Skin epidermis (tissue), 12 donors: ENCODE data around the gene IL1R2.
"Not testable (repeated sequence)": the region's sequence is repeated elsewhere in the genome, so short reads cannot be mapped to it uniquely, and the experiment has no call there.

Experiments used
- H3K27ac ChIP-seq, 21 experiments: fragments of 200-600 bp; sonication (generic) in 11 of 21; one replicate each; pipeline ENCODE4 v1.5.0; 2020; ENCODE audit warnings: mild to moderate bottlenecking in 3 of 21, inconsistent platforms in 2 of 21, moderate library complexity in 2 of 21
- H3K4me3 ChIP-seq, 7 experiments: fragments of 200-600 bp; sonication (generic) in 2 of 7; one replicate each; pipeline ENCODE4 v1.5.0; 2020; ENCODE audit warnings: inconsistent platforms in 2 of 7, mild to moderate bottlenecking in 2 of 7, moderate library complexity in 1 of 7

Gene IL1R2

GRCh38 chr2:102064679-102065674 lies 73.2 kb downstream of the IL1R2 start:
- peak overlapping the region in 20 of 21 experiments; percentile 12 to 97 (median 86) for H3K27ac ChIP-seq
- no peak overlapping the region for H3K4me3 ChIP-seq

GRCh38 chr2:102065675-102066252 lies 74.0 kb downstream of the IL1R2 start:
- Histone ChIP-seq H3K4me3 (no peak overlapping the region), H3K27ac (peak overlapping the region in 18 of 21 experiments; percentile 54 to 97 (median 86))

GRCh38 chr2:102066554-102066953 lies 74.8 kb downstream of the IL1R2 start:
- H3K27ac ChIP-seq = no peak overlapping the region
- no peak overlapping the region for H3K4me3 ChIP-seq

- not testable (repeated sequence) for H3K27ac ChIP-seq, H3K4me3 ChIP-seq
These were observed 76.4 kb downstream of the IL1R2 start for GRCh38 chr2:102068126-102068525.

- peak overlapping the region in 7 of 21 experiments; percentile 16 to 76 (median 46) for H3K27ac ChIP-seq
- H3K4me3 ChIP-seq = no peak overlapping the region
These were observed 77.7 kb downstream of the IL1R2 start for GRCh38 chr2:102069311-102069974.

GRCh38 chr2:102070058-102070642 lies 78.4 kb downstream of the IL1R2 start:
- no peak overlapping the region for H3K4me3 ChIP-seq
- peak overlapping the region in 17 of 21 experiments; percentile 12 to 76 (median 56) for H3K27ac ChIP-seq

- Histone ChIP-seq H3K4me3 (no peak overlapping the region), H3K27ac (no peak overlapping the region)
These were observed 81.0 kb downstream of the IL1R2 start for GRCh38 chr2:102072741-102073140.

GRCh38 chr2:102073168-102073724 lies 81.5 kb downstream of the IL1R2 start:
- no peak overlapping the region for H3K4me3 ChIP-seq
- H3K27ac ChIP-seq = no peak overlapping the region

GRCh38 chr2:102074152-102074783 lies 82.5 kb downstream of the IL1R2 start:
- H3K4me3 ChIP-seq = no peak overlapping the region
- H3K27ac ChIP-seq = no peak overlapping the region

- Histone ChIP-seq H3K4me3 (no peak overlapping the region), H3K27ac (no peak overlapping the region)
These were observed 83.7 kb downstream of the IL1R2 start for GRCh38 chr2:102075479-102075878.

GRCh38 chr2:102076512-102076911 lies 84.8 kb downstream of the IL1R2 start:
- Histone ChIP-seq H3K4me3 (no peak overlapping the region), H3K27ac (no peak overlapping the region)
